Astrocyte of the spinal cord (primary cell): ENCODE results near the gene HOXB2.

Source experiments
- DNase-seq: peaks from one replicate; pipeline ENCODE4 v3.0.0; 2011; ENCODE audit warnings: low read depth, low spot score
- H3K4me3 ChIP-seq: 2 replicates; pipeline ENCODE4 v1.5.1; 2011; ENCODE audit warnings: low read depth, mild to moderate bottlenecking, low read length, moderate library complexity
- in situ Hi-C: cut with HindIII; loops from 2 replicates; pipeline ENCODE4 v1.10.0; 2017; ENCODE audit warnings: low sequenced_read_pairs
- TF ChIP-seq, protein P1 (sequence below): IDR thresholded peaks from 2 replicates; pipeline ENCODE4 v1.5.1; 2012; ENCODE audit warnings: low read depth, mild to moderate bottlenecking, low read length, inconsistent platforms

HOXB2 gene

DNA sequence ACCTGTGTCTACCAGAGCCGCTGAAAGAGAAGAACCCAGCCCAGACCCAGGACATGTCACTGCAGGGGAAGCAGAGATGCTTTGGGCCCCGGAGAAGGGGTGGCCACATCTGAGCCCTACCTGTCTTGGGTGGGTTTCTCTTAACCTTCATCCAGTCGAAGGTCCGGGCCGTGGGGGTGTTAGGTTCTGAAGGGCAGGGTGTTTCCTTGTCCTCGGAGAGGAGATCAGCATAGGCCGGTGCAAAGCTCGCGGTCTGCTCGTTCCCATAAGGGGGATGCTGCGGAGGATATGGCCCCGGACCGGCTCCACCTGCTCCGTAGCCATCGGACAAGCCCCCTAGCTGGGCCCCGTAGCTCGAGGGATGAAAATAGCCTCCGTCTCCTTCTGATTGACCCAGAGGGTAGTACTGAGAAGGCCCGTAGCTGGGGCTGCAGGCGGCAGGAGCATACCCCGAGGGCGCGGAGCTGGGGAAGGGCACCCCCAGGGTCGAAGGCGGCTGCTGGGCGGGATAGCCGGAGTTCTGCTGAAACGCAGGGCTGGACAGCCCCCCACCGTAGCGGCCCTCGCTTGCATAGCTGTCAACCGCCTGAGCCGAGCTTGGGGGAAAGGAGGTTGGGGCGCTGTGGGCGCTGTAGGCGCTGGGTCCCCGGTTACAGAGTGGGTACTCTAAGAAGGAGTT, 14.6 kb downstream of the HOXB2 start:
- TF ChIP-seq, protein P1, sequence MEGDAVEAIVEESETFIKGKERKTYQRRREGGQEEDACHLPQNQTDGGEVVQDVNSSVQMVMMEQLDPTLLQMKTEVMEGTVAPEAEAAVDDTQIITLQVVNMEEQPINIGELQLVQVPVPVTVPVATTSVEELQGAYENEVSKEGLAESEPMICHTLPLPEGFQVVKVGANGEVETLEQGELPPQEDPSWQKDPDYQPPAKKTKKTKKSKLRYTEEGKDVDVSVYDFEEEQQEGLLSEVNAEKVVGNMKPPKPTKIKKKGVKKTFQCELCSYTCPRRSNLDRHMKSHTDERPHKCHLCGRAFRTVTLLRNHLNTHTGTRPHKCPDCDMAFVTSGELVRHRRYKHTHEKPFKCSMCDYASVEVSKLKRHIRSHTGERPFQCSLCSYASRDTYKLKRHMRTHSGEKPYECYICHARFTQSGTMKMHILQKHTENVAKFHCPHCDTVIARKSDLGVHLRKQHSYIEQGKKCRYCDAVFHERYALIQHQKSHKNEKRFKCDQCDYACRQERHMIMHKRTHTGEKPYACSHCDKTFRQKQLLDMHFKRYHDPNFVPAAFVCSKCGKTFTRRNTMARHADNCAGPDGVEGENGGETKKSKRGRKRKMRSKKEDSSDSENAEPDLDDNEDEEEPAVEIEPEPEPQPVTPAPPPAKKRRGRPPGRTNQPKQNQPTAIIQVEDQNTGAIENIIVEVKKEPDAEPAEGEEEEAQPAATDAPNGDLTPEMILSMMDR = no peak
- in situ Hi-C loops = no loop called here
- no peak for DNase-seq
- H3K4me3 ChIP-seq = no peak overlapping the region

DNA sequence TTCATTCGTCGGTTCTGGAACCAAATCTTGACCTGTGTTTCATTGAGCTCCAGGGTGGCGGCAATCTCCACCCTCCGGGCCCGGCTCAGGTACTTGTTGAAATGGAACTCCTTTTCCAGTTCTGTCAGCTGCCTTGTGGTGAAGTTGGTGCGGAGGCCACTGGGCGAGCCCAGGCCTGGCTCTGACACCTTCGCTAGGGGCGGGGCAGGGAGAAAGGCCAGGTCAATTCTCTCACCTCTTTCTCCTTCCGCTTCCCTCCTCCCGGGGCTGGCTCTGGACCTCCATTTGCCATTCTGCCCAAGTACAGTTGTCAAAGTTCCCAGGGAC, 15.3 kb downstream of the HOXB2 start:
- in situ Hi-C loops = no loop called here
- TF ChIP-seq, protein P1 = no peak
- no peak overlapping the region for H3K4me3 ChIP-seq
- DNase-seq = no peak

- no peak for DNase-seq
- no peak overlapping the region for H3K4me3 ChIP-seq
- TF ChIP-seq, protein P1 = no peak
- in situ Hi-C loops = no loop called here
Observed at GRCh38 chr17:48528936-48529682, 15.8 kb downstream of the HOXB2 start.

GRCh38 chr17:48528153-48528935, 16.6 kb downstream of the HOXB2 start:
- H3K4me3 ChIP-seq = no peak overlapping the region
- in situ Hi-C loops = no loop called here
- DNase-seq = no peak
- TF ChIP-seq, protein P1 = no peak

DNA sequence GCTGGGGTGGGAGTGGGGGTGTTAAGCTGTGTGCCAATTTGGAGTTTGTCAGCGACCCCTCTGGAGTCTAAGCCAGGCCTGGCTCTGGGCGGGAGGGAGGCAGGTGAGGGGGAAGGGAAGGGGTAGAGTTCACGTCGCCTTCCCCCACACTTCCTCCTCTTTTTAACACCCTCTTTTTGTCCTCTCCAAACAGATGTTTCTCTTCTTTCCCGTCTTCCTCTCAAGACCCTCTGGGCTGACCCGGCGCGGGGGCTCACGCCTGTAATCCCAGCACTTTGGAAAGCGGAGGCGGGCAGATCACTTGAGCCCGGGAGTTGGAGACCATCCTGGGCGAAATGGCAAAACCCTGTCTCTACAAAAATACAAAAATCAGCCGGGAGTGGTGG, 17.4 kb downstream of the HOXB2 start:
- no peak for DNase-seq
- no peak overlapping the region for H3K4me3 ChIP-seq
- in situ Hi-C loops = no loop called here
- TF ChIP-seq, protein P1 = no peak

DNA sequence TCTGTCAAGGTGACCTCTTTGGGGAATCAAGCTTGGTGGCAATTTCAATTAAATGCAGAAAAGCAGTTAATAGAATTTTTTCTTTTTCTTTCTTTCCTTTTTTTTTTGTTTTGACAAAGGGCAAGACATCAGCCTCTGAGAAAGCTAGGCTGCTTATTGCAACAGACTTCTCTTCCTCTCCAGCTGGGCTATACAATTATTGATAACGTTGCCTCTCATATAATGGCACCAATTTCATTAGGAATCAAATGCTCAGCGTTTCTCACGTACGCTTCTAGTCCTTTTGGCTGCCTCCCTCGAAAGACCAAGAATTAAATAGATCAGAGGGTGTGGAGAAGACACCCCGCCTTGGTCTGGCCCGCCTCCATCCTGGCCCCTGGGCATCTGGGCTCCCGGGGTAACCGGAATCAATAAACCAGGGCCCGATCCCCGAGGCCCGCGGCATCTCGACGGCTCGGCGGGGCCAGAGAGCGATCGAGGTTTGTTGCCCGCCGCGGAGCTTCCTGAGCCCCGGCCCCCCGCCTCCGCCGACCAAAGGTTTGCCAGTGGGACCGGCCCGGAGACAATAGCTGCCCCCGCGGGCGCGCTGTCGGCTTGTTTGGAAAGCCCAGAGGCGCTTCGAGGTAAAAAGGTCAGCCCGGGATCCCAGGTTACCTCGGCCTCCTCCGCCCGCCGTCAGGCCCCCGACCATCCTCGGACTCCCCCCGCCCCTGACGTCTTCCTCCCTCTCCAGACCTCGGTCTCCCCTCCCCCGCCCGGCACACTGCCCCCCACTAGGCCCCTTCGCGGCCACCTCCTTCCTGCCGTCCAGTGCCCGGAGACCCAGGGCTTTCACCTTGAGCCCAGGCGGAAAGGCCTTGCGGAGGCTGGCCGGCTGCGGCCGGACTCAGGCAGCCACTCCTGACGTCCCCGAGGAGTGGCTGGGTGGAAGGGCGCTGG, 18.0 kb downstream of the HOXB2 start:
- H3K4me3 ChIP-seq = no peak overlapping the region
- no peak for DNase-seq
- TF ChIP-seq, protein P1 = no peak
- in situ Hi-C loops = no loop called here
